Keratinocyte (primary cell): ENCODE results near the gene MEGF10.

Source experiments
- CTCF ChIP-seq, 3 experiments: IDR thresholded peaks in 1 of 3; conservative IDR thresholded peaks in 1 of 3; optimal IDR thresholded peaks in 1 of 3; 2 replicates in 2 of 3; 3 replicates in 1 of 3; pipeline versions ENCODE3 to v1.5.1; 2011; ENCODE audit warnings: low read length in 3 of 3, mild to moderate bottlenecking in 3 of 3, moderate library complexity in 2 of 3, control low read depth in 1 of 3, inconsistent platforms in 1 of 3; ENCODE audit not compliant: insufficient read depth in 2 of 3; ENCODE audit errors: extremely low read depth in 1 of 3
- EZH2 ChIP-seq: IDR thresholded peaks from one replicate; pipeline ENCODE4 v1.6.1; 2012; ENCODE audit warnings: inconsistent platforms, mild to moderate bottlenecking, low read length, moderate library complexity

GRCh38 chr5:127288676-127289075, 1.9 kb upstream of the MEGF10 start:
- TF ChIP-seq CTCF (optimal IDR thresholded peaks at IDR 0.05 in 1 of 3, IDR thresholded peaks at IDR 0.05 in 1 of 3, conservative IDR thresholded peaks at IDR 0.05 in 1 of 3; ENCODE audit: extremely low read depth in 1 of 3, insufficient read depth in 2 of 3, low read length in 3 of 3) (no peak), EZH2 (no peak)
